Vagina (tissue), 2 donors: ENCODE measurements around the gene PON3.

Experiments used
- CTCF ChIP-seq, 3 experiments: fragments of 450-650 bp in 2 of 3; fragments of 200-600 bp in 1 of 3; sonication (generic) in 1 of 3; IDR thresholded peaks; one replicate each; pipeline ENCODE4 v1.5.1; 2017 to 2019; ENCODE audit warnings: antibody characterized with exemption in 3 of 3, mild to moderate bottlenecking in 2 of 3, moderate library complexity in 2 of 3
- POLR2A ChIP-seq, 2 donors: fragments of 450-650 bp; IDR thresholded peaks; one replicate each; pipeline ENCODE4 v1.6.1; 2017; ENCODE audit warnings: antibody characterized with exemption in 2 of 2, mild to moderate bottlenecking in 2 of 2, moderate library complexity in 2 of 2

DNA sequence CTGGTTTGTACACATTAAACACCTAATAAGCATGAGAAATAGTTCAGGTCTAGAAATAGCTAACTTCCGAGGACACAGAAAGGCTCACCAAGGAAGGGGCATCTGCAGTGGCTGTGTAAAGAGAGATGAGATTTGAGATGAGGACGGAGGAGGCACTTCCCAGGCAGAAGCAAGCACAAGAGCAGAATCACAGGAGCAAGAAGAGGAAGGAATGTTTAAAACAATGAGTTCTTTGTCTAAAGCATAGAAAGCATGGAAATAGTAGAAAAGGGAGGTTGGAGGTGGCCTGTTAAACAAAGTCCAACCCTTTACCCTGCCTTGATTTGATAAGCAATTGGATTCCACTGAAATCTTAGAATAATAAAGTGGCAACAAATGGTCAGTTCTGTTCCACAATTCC, 11.6 kb upstream of the PON3 start:
- TF ChIP-seq CTCF (IDR thresholded peaks at IDR 0.05) (no peak), POLR2A (IDR thresholded peaks at IDR 0.05) (no peak)
